H9 (cell line): ENCODE results near the gene MVB12A. TPM values are rescaled to one million over a fixed set of nuclear protein-coding genes. Genes with fewer than 3 reads are reported as not detected.

Experiments
- DNase-seq: peaks from one replicate; pipeline ENCODE4 v3.0.0-alpha.2; 2017
- H2AFZ ChIP-seq: one replicate; pipeline ENCODE4 v1.6.1; 2013; ENCODE audit warnings: mild to moderate bottlenecking, low read length, control low read depth, moderate library complexity
- H2AK5ac ChIP-seq: 2 replicates; pipeline ENCODE4 v1.6.1; 2013; ENCODE audit warnings: low read length, control low read depth, mixed read lengths; ENCODE audit not compliant: insufficient read length
- H2BK120ac ChIP-seq: one replicate; pipeline ENCODE4 v1.6.1; 2013; ENCODE audit warnings: low read depth, mild to moderate bottlenecking, low read length, control low read depth, inconsistent platforms; ENCODE audit not compliant: poor library complexity, severe bottlenecking
- H2BK12ac ChIP-seq: 2 replicates; pipeline ENCODE4 v1.6.1; 2013; ENCODE audit warnings: low read length, control low read depth, mixed read lengths, low read depth; ENCODE audit not compliant: insufficient read length
- H2BK15ac ChIP-seq: 2 replicates; pipeline ENCODE4 v1.6.1; 2013; ENCODE audit warnings: low read depth, low read length, control low read depth
- H2BK20ac ChIP-seq: one replicate; pipeline ENCODE4 v1.6.1; 2013; ENCODE audit warnings: low read depth, mild to moderate bottlenecking, low read length, control low read depth, inconsistent platforms; ENCODE audit not compliant: poor library complexity, severe bottlenecking
- H2BK5ac ChIP-seq: 2 replicates; pipeline ENCODE4 v1.6.1; 2013; ENCODE audit warnings: low read length, control low read depth, mixed read lengths; ENCODE audit not compliant: insufficient read length
- H3K14ac ChIP-seq: 2 replicates; pipeline ENCODE4 v1.6.1; 2013; ENCODE audit warnings: low read length, control low read depth; ENCODE audit not compliant: insufficient read depth
- H3K18ac ChIP-seq: 2 replicates; pipeline ENCODE4 v1.6.1; 2013; ENCODE audit warnings: low read depth, mild to moderate bottlenecking, mixed read lengths, low read length, control low read depth; ENCODE audit not compliant: insufficient read length
- H3K23ac ChIP-seq: 2 replicates; pipeline ENCODE4 v1.6.1; 2013; ENCODE audit warnings: low read length, control low read depth, mixed read lengths, low read depth; ENCODE audit not compliant: insufficient read length
- H3K23me2 ChIP-seq: 2 replicates; pipeline ENCODE4 v1.6.1; 2013; ENCODE audit warnings: low read depth, mild to moderate bottlenecking, mixed read lengths, low read length, control low read depth; ENCODE audit not compliant: insufficient read length, poor library complexity, severe bottlenecking
- H3K27ac ChIP-seq: 2 replicates; pipeline ENCODE4 v1.5.1; 2013; ENCODE audit warnings: low read length, control low read depth, mixed read lengths, low read depth; ENCODE audit not compliant: insufficient read length
- H3K27me3 ChIP-seq: 2 replicates; pipeline ENCODE4 v1.6.1; 2013; ENCODE audit warnings: low read length, control low read depth, inconsistent platforms; ENCODE audit not compliant: insufficient read depth
- H3K4ac ChIP-seq: 2 replicates; pipeline ENCODE4 v1.6.1; 2013; ENCODE audit warnings: low read depth, mild to moderate bottlenecking, control low read depth, inconsistent platforms, low read length, moderate library complexity
- H3K4me1 ChIP-seq: 2 replicates; pipeline ENCODE4 v1.6.1; 2013; ENCODE audit warnings: low read length, control low read depth, inconsistent platforms; ENCODE audit not compliant: insufficient read depth
- H3K4me2 ChIP-seq: 2 replicates; pipeline ENCODE4 v1.6.1; 2013; ENCODE audit warnings: low read length, control low read depth, mixed read lengths; ENCODE audit not compliant: insufficient read length, insufficient read depth
- H3K56ac ChIP-seq: 2 replicates; pipeline ENCODE4 v1.6.1; 2013; ENCODE audit warnings: low read depth, mild to moderate bottlenecking, mixed read lengths, low read length, control low read depth; ENCODE audit not compliant: insufficient read length
- H3K79me1 ChIP-seq: 2 replicates; pipeline ENCODE4 v1.6.1; 2013; ENCODE audit warnings: low read depth, mild to moderate bottlenecking, moderate library complexity, low read length, control low read depth, inconsistent platforms; ENCODE audit not compliant: insufficient read depth, poor library complexity, severe bottlenecking
- H3K79me2 ChIP-seq: 2 replicates; pipeline ENCODE4 v1.6.1; 2013; ENCODE audit warnings: low read length, control low read depth, inconsistent platforms; ENCODE audit not compliant: insufficient read depth
- H3K9ac ChIP-seq: 2 replicates; pipeline ENCODE4 v1.6.1; 2013; ENCODE audit warnings: low read length, control low read depth, mixed read lengths; ENCODE audit not compliant: insufficient read length; ENCODE audit errors: extremely low read depth
- H3K9me3 ChIP-seq: one replicate; pipeline ENCODE4 v1.6.1; 2013; ENCODE audit warnings: low read depth, low read length, inconsistent platforms; ENCODE audit not compliant: control insufficient read depth
- H3T11ph ChIP-seq: one replicate; pipeline ENCODE4 v1.6.1; 2013; ENCODE audit warnings: mild to moderate bottlenecking, low read length, control low read depth, inconsistent platforms
- H4K20me1 ChIP-seq: one replicate; pipeline ENCODE4 v1.6.1; 2013; ENCODE audit not compliant: control insufficient read depth, insufficient read length, insufficient read depth
- H4K5ac ChIP-seq: 2 replicates; pipeline ENCODE4 v1.6.1; 2013; ENCODE audit warnings: low read depth, mild to moderate bottlenecking, mixed read lengths, low read length, control low read depth; ENCODE audit not compliant: insufficient read length
- H4K8ac ChIP-seq: replicated peaks from 2 replicates; pipeline ENCODE4 v1.6.1; 2013; ENCODE audit warnings: low read length, control low read depth, mixed read lengths, low read depth; ENCODE audit not compliant: insufficient read length
- H4K91ac ChIP-seq: 2 replicates; pipeline ENCODE4 v1.6.1; 2013; ENCODE audit warnings: low read depth, mild to moderate bottlenecking, moderate library complexity, mixed read lengths, low read length, control low read depth; ENCODE audit not compliant: insufficient read length
- H3K27ac Mint-ChIP-seq, 3 experiments: 2 replicates in 2 of 3; 3 replicates in 1 of 3; pipeline ENCODE4 v1.8.0; 2020 to 2021; ENCODE audit warnings: mixed read lengths in 3 of 3, mild to moderate bottlenecking in 1 of 3, moderate library complexity in 1 of 3
- H3K27me3 Mint-ChIP-seq: 2 replicates; pipeline ENCODE4 v1.8.0; 2021; ENCODE audit warnings: low read depth, mild to moderate bottlenecking, moderate library complexity, mixed read lengths
- H3K36me3 Mint-ChIP-seq, 3 experiments: 2 replicates in 2 of 3; 3 replicates in 1 of 3; pipeline ENCODE4 v1.8.0; 2020 to 2021; ENCODE audit warnings: low read depth in 3 of 3, mixed read lengths in 3 of 3; ENCODE audit not compliant: insufficient read depth in 1 of 3
- H3K4me1 Mint-ChIP-seq, 2 experiments: 2 replicates each; pipeline ENCODE4 v1.8.0; 2020; ENCODE audit warnings: mixed read lengths in 2 of 2
- H3K4me3 Mint-ChIP-seq, 2 experiments: 2 replicates in 1 of 2; 3 replicates in 1 of 2; pipeline ENCODE4 v1.8.0; 2020 to 2021; ENCODE audit warnings: mild to moderate bottlenecking in 2 of 2, mixed read lengths in 2 of 2, moderate library complexity in 1 of 2
- H3K9me3 Mint-ChIP-seq, 2 experiments: 2 replicates in 1 of 2; 3 replicates in 1 of 2; pipeline ENCODE4 v1.8.0; 2020; ENCODE audit warnings: mild to moderate bottlenecking in 2 of 2, mixed read lengths in 2 of 2, moderate library complexity in 1 of 2
- CTCF ChIP-seq: fragments of 200-600 bp; sonication (generic); conservative IDR thresholded peaks from 3 replicates; pipeline ENCODE4 v1.8.0; 2021; ENCODE audit warnings: antibody characterized with exemption, mild to moderate bottlenecking
- WGBS: extraction: QIAGEN DNeasy Blood & Tissue Kit; methylation state at CpG from one replicate; pipeline ENCODE4 v1.1.7; 2013; ENCODE audit warnings: missing lambda C conversion rate, low lambda C conversion rate, mixed read lengths; ENCODE audit not compliant: insufficient read length; ENCODE audit errors: extremely low coverage; 5-methylcytosine and 5-hydroxymethylcytosine counted together
- long read RNA-seq: library from polyadenylated mRNA; unstranded; transcript quantifications from one replicate; pipeline ENCODE4 v2.0.0, GENCODE V29; 2020
- total RNA-seq: library from RNA; stranded (reverse); gene quantifications from 2 replicates; pipeline ENCODE4 v1.2.1, GENCODE V29; 2021

MVB12A gene
- total RNA-seq, result 49.7 and 50.4 TPM in 2 replicates
- long read RNA-seq, transcript MVB12A-201 (9 exons, 2,223 nt), result major isoform, 234 of 252 reads
- long read RNA-seq, partial matches to known transcripts, result 2 of 252 reads
- long read RNA-seq, other reads (novel, unspliced or antisense), result 14 of 252 reads

DNA sequence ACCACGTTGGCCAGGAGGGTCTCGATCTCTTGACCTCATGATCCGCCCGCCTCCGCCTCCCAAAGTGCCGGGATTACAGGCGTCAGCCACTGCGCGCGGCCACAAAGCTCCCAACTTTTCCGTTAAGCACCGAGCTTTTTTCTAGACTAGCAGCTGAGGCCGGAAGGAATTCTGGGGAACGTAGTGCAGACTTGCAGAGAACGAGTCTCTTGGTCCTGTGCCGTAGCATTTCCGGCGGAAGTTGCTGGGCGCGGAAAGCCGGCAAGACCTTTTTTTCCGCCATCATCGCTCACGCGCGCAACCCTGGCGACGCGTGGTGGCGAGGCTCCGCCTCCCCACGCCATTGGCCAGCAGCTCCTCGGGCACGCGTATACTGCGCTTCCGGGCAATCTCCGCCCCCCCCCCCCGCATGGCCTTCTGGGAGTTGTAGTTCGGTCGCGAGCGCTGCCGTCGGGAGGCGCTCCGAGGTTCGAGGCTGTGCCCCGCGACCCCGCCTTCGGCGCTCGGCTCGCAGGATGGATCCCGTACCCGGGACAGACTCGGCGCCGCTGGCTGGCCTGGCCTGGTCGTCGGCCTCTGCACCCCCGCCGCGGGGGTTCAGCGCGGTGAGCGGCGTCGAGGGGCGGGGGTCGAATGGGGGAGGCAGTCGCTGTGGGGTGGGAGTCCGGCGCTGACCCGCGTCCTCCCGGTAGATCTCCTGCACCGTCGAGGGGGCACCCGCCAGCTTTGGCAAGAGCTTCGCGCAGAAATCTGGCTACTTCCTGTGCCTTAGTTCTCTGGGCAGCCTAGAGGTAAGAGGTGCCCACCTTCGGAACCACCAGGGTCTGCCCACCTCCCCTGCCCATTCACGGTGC lies at the start of gene MVB12A:
TSS of gene MVB12A (plus strand) at position 427 of the 854 bp plus-strand sequence. CDS start at position 516, 89 bp downstream.
- H2BK20ac ChIP-seq, result no peak within 1 kb of the TSS
- H4K20me1 ChIP-seq, result no peaks in the 10 kb centered on the region
- H2AFZ ChIP-seq, result no peak within 1 kb of the TSS
- H3K27me3 ChIP-seq, result no peaks in the 10 kb centered on the region
- H3K9ac ChIP-seq, result peak within 1 kb of the TSS; percentile 11
- peak within 1 kb of the TSS; percentile 71 for H3K4me2 ChIP-seq
- no peak within 1 kb of the TSS for H2AK5ac ChIP-seq
- peaks cover 21% of the 10 kb centered on the region for H3K27me3 Mint-ChIP-seq
- no peak within 1 kb of the TSS for H3T11ph ChIP-seq
- H3K23ac ChIP-seq, result no peak within 1 kb of the TSS
- 0 out of 2 replicates have a peak within 1 kb of the TSS, but pooled peaks have one; percentile 17 for H3K14ac ChIP-seq
- H2BK120ac ChIP-seq, result no peak within 1 kb of the TSS
- no peak within 1 kb of the TSS for H4K5ac ChIP-seq
- H3K4me1 ChIP-seq, result no peaks in the 10 kb centered on the region; the same call in 1 of the 2 replicates
- H3K4me1 Mint-ChIP-seq, result peaks cover 29 to 42% of the 10 kb centered on the region in 2 experiments
- no peak within 1 kb of the TSS for H3K18ac ChIP-seq
- H2BK15ac ChIP-seq, result no peak within 1 kb of the TSS
- H4K8ac ChIP-seq, result no peak within 1 kb of the TSS
- H3K4ac ChIP-seq, result no peak within 1 kb of the TSS
- H3K4me3 Mint-ChIP-seq, result peak within 1 kb of the TSS; percentile 84 to 94
- H4K91ac ChIP-seq, result no peak within 1 kb of the TSS
- H3K9me3 ChIP-seq, result no peaks in the 10 kb centered on the region
- WGBS, result no CpG with 5 or more reads among the region's 85 CpGs
- no peaks in the 10 kb centered on the region; a peak in 1 of 5 replicates for H3K9me3 Mint-ChIP-seq
- peak; percentile 99 for DNase-seq
- no peak within 1 kb of the TSS for H3K56ac ChIP-seq
- H3K27ac Mint-ChIP-seq, result peak within 1 kb of the TSS; percentile 95 to 97 (median 97)
- H3K23me2 ChIP-seq, result peaks cover 10% of the 10 kb centered on the region
- no peak within 1 kb of the TSS for H2BK5ac ChIP-seq
- peak within 1 kb of the TSS; percentile 3 for H3K27ac ChIP-seq
- no peak for TF ChIP-seq CTCF
- peaks cover 0 to 13% (median 4%) of the 10 kb centered on the region in 3 experiments; a peak in 2 of 7 replicates for H3K36me3 Mint-ChIP-seq
- H3K79me1 ChIP-seq, result no peaks in the 10 kb centered on the region
- no peak within 1 kb of the TSS for H2BK12ac ChIP-seq
- H3K79me2 ChIP-seq, result no peaks in the 10 kb centered on the region
